Colon (tissue), 2 donors: ENCODE results near the gene CHST11.

Experiments
- FAIRE-seq: peaks from 2 replicates; lab custom pipeline; 2012; peaks lifted over from hg19 to GRCh38; lab: Jason Lieb, UNC
- donor health status: control.
- donor health status: control.

The CHST11 gene

GRCh38 chr12:104634852-104635251 lies 178.1 kb downstream of the CHST11 start:
- FAIRE-seq, result no peak

GRCh38 chr12:104635607-104636343 lies 179.0 kb downstream of the CHST11 start:
- FAIRE-seq, result no peak

GRCh38 chr12:104636496-104636895 lies 179.7 kb downstream of the CHST11 start:
- no peak for FAIRE-seq

- no peak for FAIRE-seq
These were observed 180.9 kb downstream of the CHST11 start for GRCh38 chr12:104637604-104638003.

GRCh38 chr12:104638218-104638850 lies 181.6 kb downstream of the CHST11 start:
- no peak for FAIRE-seq

GRCh38 chr12:104638851-104639240 lies 182.1 kb downstream of the CHST11 start:
- FAIRE-seq, result no peak

GRCh38 chr12:104640956-104641355 lies 184.2 kb downstream of the CHST11 start:
- FAIRE-seq, result no peak

- FAIRE-seq, result no peak
These were observed 185.1 kb downstream of the CHST11 start for GRCh38 chr12:104641862-104642261.

- no peak for FAIRE-seq
These were observed 186.5 kb downstream of the CHST11 start for GRCh38 chr12:104643093-104643818.

GRCh38 chr12:104643819-104644669 lies 187.3 kb downstream of the CHST11 start:
- FAIRE-seq, result no peak

- no peak for FAIRE-seq
These were observed 192.0 kb downstream of the CHST11 start for GRCh38 chr12:104648756-104649155.

- FAIRE-seq, result no peak
These were observed 192.6 kb downstream of the CHST11 start for GRCh38 chr12:104649217-104649824.

- no peak for FAIRE-seq
These were observed 193.2 kb downstream of the CHST11 start for GRCh38 chr12:104649921-104650320.

GRCh38 chr12:104650541-104650940 lies 193.8 kb downstream of the CHST11 start:
- FAIRE-seq, result no peak

- FAIRE-seq, result no peak
These were observed 195.1 kb downstream of the CHST11 start for GRCh38 chr12:104651811-104652210.

GRCh38 chr12:104652358-104652757 lies 195.6 kb downstream of the CHST11 start:
- FAIRE-seq, result no peak

GRCh38 chr12:104652910-104653309 lies 196.2 kb downstream of the CHST11 start:
- FAIRE-seq, result no peak

- FAIRE-seq, result no peak
These were observed 197.2 kb downstream of the CHST11 start for GRCh38 chr12:104653730-104654664.

- FAIRE-seq, result no peak
These were observed 198.2 kb downstream of the CHST11 start for GRCh38 chr12:104654665-104655609.
